Neural progenitor cell (in vitro differentiated cells): ENCODE results near the gene DMKN. TPM values are rescaled to one million over a fixed set of nuclear protein-coding genes. Genes with fewer than 3 reads are reported as not detected.

Experiments used
- DNase-seq: peaks from one replicate; pipeline ENCODE4 v3.0.0-alpha.2; 2016; ENCODE audit warnings: low spot score
- H2AFZ ChIP-seq: fragments of 200-600 bp; sonication (generic); replicated peaks from 2 replicates; pipeline ENCODE4 v1.6.1; 2016; ENCODE audit warnings: antibody characterized with exemption
- H3F3A ChIP-seq: fragments of 200-600 bp; sonication (generic); 2 replicates; pipeline ENCODE4 v1.6.1; 2016; ENCODE audit warnings: antibody characterized with exemption, low read depth
- H3K27ac ChIP-seq: fragments of 200-600 bp; sonication (generic); 2 replicates; pipeline ENCODE4 v1.5.1; 2016; ENCODE audit warnings: mild to moderate bottlenecking
- H3K27me3 ChIP-seq: fragments of 200-600 bp; sonication (generic); 2 replicates; pipeline ENCODE4 v1.6.1; 2016; ENCODE audit warnings: mild to moderate bottlenecking, moderate library complexity
- H3K36me3 ChIP-seq: fragments of 200-600 bp; sonication (generic); 2 replicates; pipeline ENCODE4 v1.5.1; 2016
- H3K4me1 ChIP-seq: fragments of 200-600 bp; sonication (generic); 2 replicates; pipeline ENCODE4 v1.6.1; 2016; ENCODE audit warnings: mixed run types
- H3K4me2 ChIP-seq: fragments of 200-600 bp; sonication (generic); 2 replicates; pipeline ENCODE4 v1.6.1; 2016
- H3K4me3 ChIP-seq: fragments of 200-600 bp; sonication (generic); 2 replicates; pipeline ENCODE4 v1.5.1; 2016
- H3K79me2 ChIP-seq: fragments of 200-600 bp; sonication (generic); 2 replicates; pipeline ENCODE4 v1.6.1; 2016; ENCODE audit warnings: low read depth
- H3K9ac ChIP-seq: fragments of 200-600 bp; sonication (generic); 2 replicates; pipeline ENCODE4 v1.6.1; 2016
- H3K9me3 ChIP-seq: fragments of 200-600 bp; sonication (generic); 2 replicates; pipeline ENCODE4 v1.5.1; 2016; ENCODE audit warnings: low read depth
- H4K20me1 ChIP-seq: fragments of 200-600 bp; sonication (generic); 2 replicates; pipeline ENCODE4 v1.6.1; 2016; ENCODE audit warnings: low read depth
- H3K27ac Mint-ChIP-seq: 3 replicates; pipeline ENCODE4 v1.8.0; 2021; ENCODE audit warnings: mixed read lengths
- H3K27me3 Mint-ChIP-seq: 2 replicates; pipeline ENCODE4 v1.8.0; 2022; ENCODE audit warnings: low read depth, mild to moderate bottlenecking, inconsistent platforms, moderate library complexity, mixed read lengths; ENCODE audit not compliant: insufficient read depth
- H3K36me3 Mint-ChIP-seq: 3 replicates; pipeline ENCODE4 v1.8.0; 2021; ENCODE audit warnings: mixed read lengths
- H3K4me1 Mint-ChIP-seq: 3 replicates; pipeline ENCODE4 v1.8.0; 2021; ENCODE audit warnings: mixed read lengths
- H3K4me3 Mint-ChIP-seq: 3 replicates; pipeline ENCODE4 v1.8.0; 2021; ENCODE audit warnings: mild to moderate bottlenecking, moderate library complexity, mixed read lengths
- H3K9me3 Mint-ChIP-seq: 3 replicates; pipeline ENCODE4 v1.8.0; 2020; ENCODE audit warnings: mixed read lengths
- EZH2 ChIP-seq: fragments of 200-600 bp; sonication (generic); IDR thresholded peaks from 2 replicates; pipeline ENCODE4 v1.6.1; 2017; ENCODE audit warnings: antibody characterized with exemption, mild to moderate bottlenecking, moderate library complexity
- EZH2phosphoT487 ChIP-seq: fragments of 200-600 bp; sonication (generic); IDR thresholded peaks from 2 replicates; pipeline ENCODE4 v1.6.1; 2017; ENCODE audit warnings: antibody characterized with exemption
- total RNA-seq: library from RNA; depleted of rRNA; stranded (reverse); fragments of >200 nt; gene quantifications from 2 replicates; pipeline ENCODE4 v1.2.3, GENCODE V29; 2015; ENCODE audit warnings: low replicate concordance
- TF ChIP-seq, protein P1 (sequence below): fragments of 200-600 bp; sonication (generic); IDR thresholded peaks from 2 replicates; pipeline ENCODE4 v1.5.1; 2017; ENCODE audit warnings: antibody characterized with exemption, mild to moderate bottlenecking

The DMKN gene
- total RNA-seq, 1 donor from 2014 or later = 175 TPM

- no peak overlapping the region for H3K9ac ChIP-seq
- H4K20me1 ChIP-seq = peaks cover 4% of the 10 kb centered on the region
- H3F3A ChIP-seq = peaks cover 8% of the 10 kb centered on the region
- H3K4me1 Mint-ChIP-seq = peaks cover 3% of the 10 kb centered on the region
- DNase-seq = no peak
- no peaks in the 10 kb centered on the region for H3K9me3 Mint-ChIP-seq
- H3K27ac ChIP-seq = no peak overlapping the region
- H2AFZ ChIP-seq = no peak overlapping the region
- no peaks in the 10 kb centered on the region for H3K9me3 ChIP-seq
- H3K27ac Mint-ChIP-seq = no peak overlapping the region
- no peaks in the 10 kb centered on the region for H3K27me3 Mint-ChIP-seq
- peaks cover 2% of the 10 kb centered on the region for H3K36me3 Mint-ChIP-seq
- H3K4me1 ChIP-seq = peaks cover under 1% of the 10 kb centered on the region
- H3K79me2 ChIP-seq = peaks cover 9% of the 10 kb centered on the region
- H3K27me3 ChIP-seq = no peaks in the 10 kb centered on the region
- TF ChIP-seq, protein P1, sequence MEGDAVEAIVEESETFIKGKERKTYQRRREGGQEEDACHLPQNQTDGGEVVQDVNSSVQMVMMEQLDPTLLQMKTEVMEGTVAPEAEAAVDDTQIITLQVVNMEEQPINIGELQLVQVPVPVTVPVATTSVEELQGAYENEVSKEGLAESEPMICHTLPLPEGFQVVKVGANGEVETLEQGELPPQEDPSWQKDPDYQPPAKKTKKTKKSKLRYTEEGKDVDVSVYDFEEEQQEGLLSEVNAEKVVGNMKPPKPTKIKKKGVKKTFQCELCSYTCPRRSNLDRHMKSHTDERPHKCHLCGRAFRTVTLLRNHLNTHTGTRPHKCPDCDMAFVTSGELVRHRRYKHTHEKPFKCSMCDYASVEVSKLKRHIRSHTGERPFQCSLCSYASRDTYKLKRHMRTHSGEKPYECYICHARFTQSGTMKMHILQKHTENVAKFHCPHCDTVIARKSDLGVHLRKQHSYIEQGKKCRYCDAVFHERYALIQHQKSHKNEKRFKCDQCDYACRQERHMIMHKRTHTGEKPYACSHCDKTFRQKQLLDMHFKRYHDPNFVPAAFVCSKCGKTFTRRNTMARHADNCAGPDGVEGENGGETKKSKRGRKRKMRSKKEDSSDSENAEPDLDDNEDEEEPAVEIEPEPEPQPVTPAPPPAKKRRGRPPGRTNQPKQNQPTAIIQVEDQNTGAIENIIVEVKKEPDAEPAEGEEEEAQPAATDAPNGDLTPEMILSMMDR = no peak
- no peak for TF ChIP-seq EZH2
- no peak for TF ChIP-seq EZH2phosphoT487
- H3K4me3 ChIP-seq = no peak overlapping the region
- no peak overlapping the region for H3K4me3 Mint-ChIP-seq
- no peaks in the 10 kb centered on the region for H3K36me3 ChIP-seq
- no peak overlapping the region for H3K4me2 ChIP-seq
Measured at GRCh38 chr19:35539314-35539713, 25.9 kb upstream of the DMKN start.

GRCh38 chr19:35534803-35535480 is 21.5 kb upstream of the DMKN start:
- Histone ChIP-seq H2AFZ (no peak overlapping the region), H3K27me3 (no peaks in the 10 kb centered on the region), H3K27ac (no peak overlapping the region), H3K36me3 (no peaks in the 10 kb centered on the region), H3F3A (peaks cover 8% of the 10 kb centered on the region), H3K4me1 (peaks cover 7% of the 10 kb centered on the region), H3K4me3 (no peak overlapping the region), H3K9me3 (no peaks in the 10 kb centered on the region), H3K9ac (no peak overlapping the region), H3K4me2 (no peak overlapping the region), H4K20me1 (peaks cover 4% of the 10 kb centered on the region), H3K79me2 (no peaks in the 10 kb centered on the region)
- TF ChIP-seq EZH2 (no peak), EZH2phosphoT487 (no peak)
- TF ChIP-seq, protein P1 = no peak
- Mint-ChIP-seq H3K9me3 (no peaks in the 10 kb centered on the region), H3K4me1 (no peaks in the 10 kb centered on the region), H3K36me3 (no peaks in the 10 kb centered on the region), H3K27me3 (peaks cover 3% of the 10 kb centered on the region), H3K4me3 (no peak overlapping the region), H3K27ac (peak overlapping the region; percentile 42)
- no peak for DNase-seq

GRCh38 chr19:35533822-35534392 is 20.5 kb upstream of the DMKN start:
- DNase-seq = peak; percentile 58
- Histone ChIP-seq H3K9ac (no peak overlapping the region), H3F3A (peaks cover 8% of the 10 kb centered on the region), H3K36me3 (no peaks in the 10 kb centered on the region), H3K4me3 (no peak overlapping the region), H3K27me3 (no peaks in the 10 kb centered on the region), H3K4me1 (peaks cover 7% of the 10 kb centered on the region), H3K27ac (no peak overlapping the region), H4K20me1 (peaks cover 4% of the 10 kb centered on the region), H2AFZ (no peak overlapping the region), H3K9me3 (no peaks in the 10 kb centered on the region), H3K79me2 (no peaks in the 10 kb centered on the region), H3K4me2 (no peak overlapping the region)
- Mint-ChIP-seq H3K27ac (no peak overlapping the region), H3K4me1 (no peaks in the 10 kb centered on the region), H3K27me3 (peaks cover 3% of the 10 kb centered on the region), H3K9me3 (no peaks in the 10 kb centered on the region), H3K36me3 (no peaks in the 10 kb centered on the region), H3K4me3 (no peak overlapping the region)
- TF ChIP-seq EZH2phosphoT487 (no peak), EZH2 (no peak)
- TF ChIP-seq, protein P1 = no peak
